ENCODE results near the gene LCE1B. TPM values are rescaled to one million over a fixed set of nuclear protein-coding genes. Genes with fewer than 3 reads are reported as not detected.

Gene LCE1B
- total and polyA plus RNA-seq, 8 donors = not detected

DNA sequence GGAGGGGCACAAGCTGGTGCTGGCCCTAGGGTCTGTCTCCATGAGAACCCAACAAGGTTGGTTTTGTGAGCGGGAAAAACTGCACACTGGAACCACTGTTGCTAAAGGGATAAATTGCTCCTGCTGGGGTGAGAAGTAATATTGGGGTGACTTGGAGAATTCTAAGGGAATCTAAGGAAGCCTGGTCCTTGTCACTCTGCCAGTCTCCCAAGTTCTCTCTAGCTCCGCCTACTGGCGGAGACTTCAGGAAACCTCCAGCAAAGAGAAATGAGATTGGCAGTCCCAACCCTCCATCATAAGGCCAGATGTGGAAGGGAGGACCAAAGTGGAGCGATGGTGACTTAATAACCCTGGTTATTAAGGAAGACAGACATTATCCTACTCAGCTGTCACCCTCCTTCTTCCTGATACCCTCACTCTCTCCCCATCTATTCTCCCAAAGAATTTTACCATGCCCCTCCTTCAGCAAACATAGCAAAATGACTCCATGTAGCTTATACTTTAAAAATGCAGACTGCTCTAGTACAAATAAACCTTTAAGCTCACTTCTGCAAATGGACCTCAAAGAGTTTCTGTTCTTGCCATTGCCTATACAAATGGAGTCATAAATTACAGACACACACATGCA is 34.1 kb upstream of the LCE1B start:
- Histone ChIP-seq H3K27me3 (peaks cover 0 to 8% (median 0%) of the 10 kb centered on the region in 4 donors), H3K27ac (no peak overlapping the region), H3K9me3 (no peaks in the 10 kb centered on the region), H3K4me3 (no peak overlapping the region), H3K4me1 (no peaks in the 10 kb centered on the region), H3K36me3 (no peaks in the 10 kb centered on the region)
- intact Hi-C loops (cut with DNase I) = no loop called here
- ATAC-seq = no peak
- no peak for FAIRE-seq
- TF ChIP-seq, protein P1, sequence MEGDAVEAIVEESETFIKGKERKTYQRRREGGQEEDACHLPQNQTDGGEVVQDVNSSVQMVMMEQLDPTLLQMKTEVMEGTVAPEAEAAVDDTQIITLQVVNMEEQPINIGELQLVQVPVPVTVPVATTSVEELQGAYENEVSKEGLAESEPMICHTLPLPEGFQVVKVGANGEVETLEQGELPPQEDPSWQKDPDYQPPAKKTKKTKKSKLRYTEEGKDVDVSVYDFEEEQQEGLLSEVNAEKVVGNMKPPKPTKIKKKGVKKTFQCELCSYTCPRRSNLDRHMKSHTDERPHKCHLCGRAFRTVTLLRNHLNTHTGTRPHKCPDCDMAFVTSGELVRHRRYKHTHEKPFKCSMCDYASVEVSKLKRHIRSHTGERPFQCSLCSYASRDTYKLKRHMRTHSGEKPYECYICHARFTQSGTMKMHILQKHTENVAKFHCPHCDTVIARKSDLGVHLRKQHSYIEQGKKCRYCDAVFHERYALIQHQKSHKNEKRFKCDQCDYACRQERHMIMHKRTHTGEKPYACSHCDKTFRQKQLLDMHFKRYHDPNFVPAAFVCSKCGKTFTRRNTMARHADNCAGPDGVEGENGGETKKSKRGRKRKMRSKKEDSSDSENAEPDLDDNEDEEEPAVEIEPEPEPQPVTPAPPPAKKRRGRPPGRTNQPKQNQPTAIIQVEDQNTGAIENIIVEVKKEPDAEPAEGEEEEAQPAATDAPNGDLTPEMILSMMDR (IDR thresholded peaks at IDR 0.05) = no peak
- 44 to 47% methylated on average over 4 of the region's 4 CpGs for WGBS, 2 donors
- DNase-seq = no peak

DNA sequence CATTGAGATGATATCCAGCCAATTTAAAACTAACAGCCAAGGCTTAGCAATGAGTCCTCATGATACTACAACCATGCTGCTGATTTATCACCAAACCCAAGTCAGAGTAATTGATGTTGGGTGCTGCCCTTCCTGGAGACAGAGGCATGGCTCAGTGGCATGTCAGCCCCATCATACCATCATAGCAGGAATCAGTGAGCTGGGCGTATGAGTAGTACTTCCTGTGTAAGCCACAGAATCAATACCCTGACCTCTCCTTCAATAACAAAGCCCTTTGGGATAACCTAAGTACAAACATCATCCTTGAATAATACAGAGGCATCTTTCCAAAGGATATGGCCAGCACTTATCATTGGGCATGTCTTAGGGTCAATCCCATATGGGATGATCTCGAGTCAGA is 28.7 kb upstream of the LCE1B start:
- intact Hi-C loops (cut with DNase I) = no loop called here

DNA sequence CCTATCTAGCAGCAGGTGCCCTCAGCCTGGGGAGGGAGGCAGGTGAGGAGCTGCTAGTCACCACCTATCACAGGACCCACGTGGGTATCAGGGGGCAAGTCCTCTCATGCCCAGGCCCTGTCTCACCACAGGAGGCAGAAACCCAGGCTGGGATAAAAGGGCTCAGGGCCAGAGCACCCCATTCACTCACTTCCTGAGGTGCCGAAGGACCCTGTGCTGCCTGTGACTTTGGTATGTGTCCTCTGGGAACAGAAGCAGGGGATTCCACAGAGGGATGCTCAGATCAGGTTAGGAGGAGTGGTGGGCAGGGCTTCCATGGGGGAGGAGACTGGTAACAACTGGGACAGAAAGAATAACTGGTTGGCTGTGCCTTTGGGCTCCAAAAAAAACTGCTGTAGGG is 25.7 kb upstream of the LCE1B start, which contains the start of gene LCE1E:
Gene LCE1E, plus strand, starts transcription at position 181 of the 400 bp plus-strand sequence. CDS start 1,043 bp downstream, outside the sequence.
- intact Hi-C loops (cut with DNase I) = no loop called here

More for the DNA sequence above, 28.7 kb upstream of the LCE1B start:
- TF ChIP-seq, protein P1 (IDR thresholded peaks at IDR 0.05) = no peak
- ATAC-seq (no peak), DNase-seq (no peak), FAIRE-seq (no peak)
- no peaks in the 10 kb centered on the region for H3K4me1 ChIP-seq
- H3K4me3 ChIP-seq = no peak overlapping the region
- no peaks in the 10 kb centered on the region for H3K36me3 ChIP-seq
- no peak overlapping the region for H3K27ac ChIP-seq
- no peaks in the 10 kb centered on the region for H3K9me3 ChIP-seq
- 32 to 45% methylated on average over 2 of the region's 2 CpGs for WGBS, 2 donors
- H3K27me3 ChIP-seq = peaks cover 0 to 8% (median 0%) of the 10 kb centered on the region in 4 donors

DNA sequence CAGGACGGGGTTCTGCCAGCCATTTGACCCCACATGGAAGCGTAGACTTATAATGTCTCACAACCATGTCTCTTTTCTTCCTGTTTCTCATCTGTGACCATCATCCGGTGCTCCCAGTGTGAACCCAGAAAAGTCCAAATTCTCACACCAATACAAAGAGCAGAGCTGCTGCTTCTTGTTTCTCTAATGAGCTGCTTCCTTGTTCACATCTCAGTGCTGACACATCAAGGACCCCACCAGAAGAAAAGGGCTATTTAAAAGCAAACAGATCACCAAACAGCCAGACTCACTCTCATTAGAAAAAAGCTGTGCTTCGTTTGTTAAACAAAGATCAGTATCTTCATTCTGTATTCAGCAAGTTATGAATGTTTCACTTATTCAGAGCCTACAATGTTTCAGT is 16.1 kb upstream of the LCE1B start:
- Histone ChIP-seq H3K27ac (no peak overlapping the region), H3K4me3 (no peak overlapping the region), H3K9me3 (no peaks in the 10 kb centered on the region), H3K4me1 (no peaks in the 10 kb centered on the region), H3K36me3 (no peaks in the 10 kb centered on the region), H3K27me3 (peaks cover 0 to 3% (median 0%) of the 10 kb centered on the region in 4 donors)
- FAIRE-seq (no peak), ATAC-seq (no peak), DNase-seq (no peak)
- WGBS, 2 donors = 30 to 41% methylated on average over 4 of the region's 4 CpGs
- intact Hi-C loops (cut with DNase I) = no loop called here
- TF ChIP-seq, protein P1 (IDR thresholded peaks at IDR 0.05) = no peak

More for the DNA sequence above, 25.7 kb upstream of the LCE1B start, which contains the start of gene LCE1E:
- ATAC-seq (no peak), DNase-seq (no peak), FAIRE-seq (no peak)
- H3K9me3 ChIP-seq = no peaks in the 10 kb centered on the region
- H3K27me3 ChIP-seq = no peaks in the 10 kb centered on the region
- WGBS, 2 donors = 33 to 50% methylated on average over 2 of the region's 2 CpGs
- TF ChIP-seq, protein P1 (IDR thresholded peaks at IDR 0.05) = no peak
- H3K4me1 ChIP-seq = no peaks in the 10 kb centered on the region
- H3K4me3 ChIP-seq = no peak within 1 kb of the TSS
- H3K36me3 ChIP-seq = no peaks in the 10 kb centered on the region
- no peak within 1 kb of the TSS for H3K27ac ChIP-seq

DNA sequence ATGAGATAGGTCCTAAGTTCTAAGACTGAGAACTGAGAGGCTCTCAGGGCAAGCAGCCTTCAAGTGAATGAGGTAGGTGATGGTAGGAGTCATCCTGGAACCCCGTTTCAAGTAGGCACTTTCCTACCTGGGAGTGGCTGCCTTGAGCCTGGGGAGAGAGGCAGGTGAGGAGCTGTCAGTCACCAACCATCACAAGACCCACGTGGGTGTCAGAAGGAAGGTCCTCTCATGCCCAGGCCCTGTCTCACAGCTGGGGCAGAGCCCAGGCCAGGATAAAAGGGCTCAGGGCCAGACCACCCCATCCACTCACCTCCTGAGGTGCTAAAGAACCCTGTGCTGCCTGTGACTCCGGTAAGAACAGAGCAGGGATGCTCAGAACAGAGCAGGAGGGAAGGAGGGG is 15.3 kb upstream of the LCE1B start, which contains the start of gene LCE1D:
Gene LCE1D, plus strand, starts transcription at position 301 of the 400 bp plus-strand sequence. CDS start 1,074 bp downstream, outside the sequence.
- ATAC-seq (no peak), DNase-seq (no peak), FAIRE-seq (no peak)
- Histone ChIP-seq H3K4me1 (no peaks in the 10 kb centered on the region), H3K27me3 (peaks cover 0 to 3% (median 0%) of the 10 kb centered on the region in 4 donors), H3K9me3 (no peaks in the 10 kb centered on the region), H3K36me3 (no peaks in the 10 kb centered on the region), H3K27ac (no peak within 1 kb of the TSS), H3K4me3 (no peak within 1 kb of the TSS)
- TF ChIP-seq, protein P1 (IDR thresholded peaks at IDR 0.05) = no peak
- intact Hi-C loops (cut with DNase I) = no loop called here
- 25 to 33% methylated on average over 3 of the region's 3 CpGs for WGBS, 2 donors

Measured in pancreas (tissue), 10 donors.